Activated CD4-positive, CD25-positive, alpha-beta regulatory T cell treated with anti-CD3 and anti-CD28 coated beads, Interleukin-2, amount 50 U/mL, for 16 hours (primary cell): Measurements from ENCODE around the gene ZNF224.

Source experiments
- DNase-seq: peaks from one replicate; pipeline ENCODE4 v3.0.0-alpha.2; 2020; ENCODE audit warnings: low read depth, low spot score

The ZNF224 gene

GRCh38 chr19:44131955-44132354 is 37.8 kb downstream of the ZNF224 start:
- DNase-seq: no peak

GRCh38 chr19:44141191-44142058 is 47.3 kb downstream of the ZNF224 start, which contains the start of gene ZNF234:
Gene ZNF234, plus strand, starts transcription at chr19:44141554. Its CDS starts 3,079 bp downstream, at chr19:44144633.
- DNase-seq: peak; percentile 42

GRCh38 chr19:44142059-44142433 is 47.9 kb downstream of the ZNF224 start:
- DNase-seq: no peak

GRCh38 chr19:44149776-44150175 is 55.6 kb downstream of the ZNF224 start:
- no peak for DNase-seq

GRCh38 chr19:44151491-44151890 is 57.3 kb downstream of the ZNF224 start:
- DNase-seq: no peak

GRCh38 chr19:44156475-44156874 is 62.3 kb downstream of the ZNF224 start:
- DNase-seq: no peak
